NCI-H510A (cell line): ENCODE data around the gene SMG1.
"Not testable (repeated sequence)": the region's sequence is repeated elsewhere in the genome, so short reads cannot be mapped to it uniquely, and the experiment has no call there.

Source experiments
- DNase-seq: peaks from one replicate; lab custom pipeline; 2025; lab: John Stamatoyannopoulos, UW

The SMG1 gene

GRCh38 chr16:18800293-18800692, 125.9 kb downstream of the SMG1 start:
- DNase-seq, result no peak

DNA sequence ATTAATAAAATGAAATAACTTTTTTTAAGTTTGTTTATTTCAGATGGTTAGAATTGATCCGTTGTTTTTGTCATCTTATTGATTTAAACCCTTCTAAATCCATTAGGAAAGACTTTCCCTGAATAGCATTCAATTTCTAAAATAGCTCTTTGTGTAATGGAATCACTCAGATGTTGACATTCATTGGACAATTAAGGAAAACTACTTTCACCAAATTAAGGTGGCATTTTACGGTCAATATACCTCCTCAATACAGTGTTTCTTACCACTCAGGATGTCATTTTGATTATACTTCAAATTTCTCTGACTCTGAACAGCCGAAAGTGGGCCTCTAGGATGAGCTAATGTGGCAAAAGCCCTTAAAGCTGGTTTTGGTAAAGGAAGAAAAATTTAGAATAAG, 126.7 kb downstream of the SMG1 start:
- no peak for DNase-seq

GRCh38 chr16:18797746-18798145, 128.5 kb downstream of the SMG1 start:
- DNase-seq, result no peak

GRCh38 chr16:18796377-18796776, 129.8 kb downstream of the SMG1 start:
- DNase-seq, result no peak

DNA sequence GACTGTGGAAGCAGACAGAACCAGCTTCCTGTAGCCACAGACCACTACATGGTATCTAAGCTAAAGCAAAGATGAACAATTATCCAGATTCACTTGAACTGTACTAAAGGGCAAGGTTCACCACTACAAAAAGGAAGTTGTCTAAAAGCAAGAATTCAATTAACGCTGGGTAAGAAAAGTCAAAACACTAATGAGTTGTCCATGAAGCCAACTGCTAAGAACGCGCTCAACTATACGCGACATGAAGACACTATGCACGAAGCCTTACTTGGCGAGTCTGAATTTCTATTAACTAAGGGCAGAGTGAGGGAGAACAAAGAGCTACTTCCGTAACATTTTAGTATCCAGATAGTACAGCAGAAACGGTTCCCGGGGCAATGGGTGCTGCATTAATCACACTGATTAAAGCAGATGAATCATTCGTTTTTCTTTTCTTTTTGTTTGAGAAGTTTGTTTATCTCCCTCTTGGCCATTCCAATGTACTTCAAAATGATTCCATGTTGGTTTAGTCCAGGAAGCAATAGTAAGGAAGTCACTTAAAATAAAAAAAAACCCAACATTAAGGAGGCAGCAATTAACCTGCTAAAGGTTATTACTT, 133.3 kb downstream of the SMG1 start:
- no peak for DNase-seq

DNA sequence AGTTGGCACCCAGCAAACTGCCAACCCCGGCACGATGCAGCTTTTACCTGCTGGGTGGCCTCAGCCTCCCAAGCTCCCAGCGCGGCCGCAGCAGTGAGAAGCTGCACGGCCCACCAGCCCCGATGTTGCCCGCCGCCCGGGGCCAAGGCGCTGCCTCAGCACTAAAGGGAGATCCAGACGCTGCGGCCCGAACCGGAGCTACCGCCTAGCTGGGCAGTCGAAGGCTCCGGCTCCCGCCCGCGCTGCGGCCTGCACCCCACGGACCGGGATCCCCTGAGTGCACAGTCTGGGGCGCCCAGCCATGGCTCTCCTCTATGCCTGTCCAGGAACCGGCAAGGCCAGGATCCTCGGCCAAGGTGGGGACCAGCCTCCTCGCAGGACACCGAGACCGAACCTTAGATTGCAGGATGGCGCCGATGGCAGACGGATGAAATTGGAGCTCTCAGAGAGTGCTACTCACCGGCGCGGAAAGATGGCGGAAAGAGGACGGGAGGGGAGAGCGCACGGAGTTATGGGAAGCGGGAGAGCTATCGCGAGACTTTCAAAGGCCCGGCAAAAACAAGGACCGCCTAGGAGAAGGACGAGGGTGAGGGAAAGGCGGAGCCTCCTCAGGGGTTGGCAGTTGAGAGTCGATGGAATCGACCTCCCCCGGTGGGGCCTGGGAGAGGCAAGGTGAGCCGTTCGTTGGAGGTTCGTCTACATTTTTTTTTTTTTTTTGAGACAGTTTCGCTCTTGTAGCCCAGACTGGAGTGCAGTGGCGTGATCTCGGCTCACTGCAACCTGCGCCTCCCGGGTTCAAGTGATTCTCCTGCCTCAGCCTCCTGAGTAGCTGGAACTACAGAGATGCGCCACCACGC, 136.1 kb downstream of the SMG1 start, which contains the start of gene RPS15A:
Gene RPS15A, minus strand, starts transcription at position 485 of the 857 bp plus-strand sequence. CDS start 1,221 bp downstream, outside the sequence.
- peak; percentile 99 for DNase-seq

GRCh38 chr16:18789515-18789849, 136.7 kb downstream of the SMG1 start:
- no peak for DNase-seq

DNA sequence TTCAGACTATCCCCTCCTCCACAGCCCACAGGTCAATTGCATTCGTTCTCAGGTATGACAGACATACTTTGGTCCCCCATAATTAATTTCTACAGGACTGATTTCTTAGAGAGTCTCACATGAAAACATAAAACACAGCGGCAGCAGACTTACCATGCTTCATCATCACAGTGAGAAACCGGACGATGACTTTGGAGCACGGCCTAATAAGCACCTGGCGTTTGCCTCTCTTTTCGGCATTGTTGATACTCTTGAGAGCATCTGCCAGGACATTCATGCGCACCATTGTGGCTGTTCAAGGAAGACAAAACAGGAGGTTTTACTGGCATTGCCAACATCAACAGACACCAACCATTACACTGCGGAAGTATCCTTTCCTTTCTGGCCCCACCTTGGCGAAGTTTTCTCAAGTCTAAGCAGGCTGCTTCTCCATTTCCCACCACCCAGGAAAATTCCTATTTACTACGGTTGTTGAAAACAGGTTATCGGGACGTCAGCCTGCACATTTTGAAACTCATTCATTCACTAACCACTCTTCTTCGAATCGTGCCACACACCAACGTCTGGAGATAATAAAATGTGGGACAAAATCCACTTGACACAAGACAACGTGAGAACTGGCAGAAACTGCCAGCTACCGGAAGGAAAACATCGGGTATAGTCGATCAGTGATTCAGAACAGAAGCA, 137.2 kb downstream of the SMG1 start:
- no peak for DNase-seq

GRCh38 chr16:18784917-18785623, 141.1 kb downstream of the SMG1 start:
- DNase-seq, result no peak

DNA sequence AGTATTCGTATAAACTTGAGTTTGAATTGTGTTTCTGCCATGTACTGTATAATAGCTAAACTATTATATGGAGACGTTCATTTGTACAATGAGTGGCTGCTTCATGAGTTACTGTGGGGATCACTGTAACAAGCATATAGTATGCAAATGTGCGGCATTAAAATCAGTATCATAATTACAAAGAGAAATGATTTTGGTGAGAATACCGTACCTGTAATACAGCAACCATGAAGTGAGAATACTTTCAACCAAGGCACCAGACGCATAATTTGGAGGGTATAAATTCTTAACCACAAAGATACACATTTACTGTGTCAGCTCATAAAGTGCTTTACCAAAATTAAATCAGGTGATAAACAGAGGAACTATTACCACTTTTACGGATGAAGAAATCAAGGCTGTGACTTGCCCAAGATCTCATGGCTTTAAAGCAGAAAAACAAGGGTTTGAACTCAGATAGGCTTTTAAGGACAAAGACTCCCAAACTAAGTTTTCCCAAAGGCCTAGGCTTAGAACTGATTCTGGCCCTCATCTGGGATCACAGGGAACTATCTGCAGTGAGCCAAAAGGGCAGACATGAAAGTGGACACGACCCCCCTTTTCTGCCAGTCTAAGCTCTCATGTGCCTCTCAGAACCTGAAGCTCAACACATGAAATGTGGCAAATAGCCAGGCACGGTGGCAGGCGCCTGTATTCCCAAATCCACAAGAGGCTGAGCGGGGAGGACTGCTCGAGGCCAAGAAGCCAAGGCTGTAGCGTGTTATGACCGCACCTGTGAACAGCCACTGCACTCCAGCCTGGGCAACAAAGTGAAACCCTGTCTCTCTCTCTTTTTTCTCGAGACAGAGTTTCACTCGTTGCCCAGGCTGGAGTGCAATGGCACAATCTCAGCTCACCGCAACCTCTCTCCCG, 142.5 kb downstream of the SMG1 start:
- no peak for DNase-seq

GRCh38 chr16:18782697-18783429, 143.3 kb downstream of the SMG1 start:
- DNase-seq, result no peak

DNA sequence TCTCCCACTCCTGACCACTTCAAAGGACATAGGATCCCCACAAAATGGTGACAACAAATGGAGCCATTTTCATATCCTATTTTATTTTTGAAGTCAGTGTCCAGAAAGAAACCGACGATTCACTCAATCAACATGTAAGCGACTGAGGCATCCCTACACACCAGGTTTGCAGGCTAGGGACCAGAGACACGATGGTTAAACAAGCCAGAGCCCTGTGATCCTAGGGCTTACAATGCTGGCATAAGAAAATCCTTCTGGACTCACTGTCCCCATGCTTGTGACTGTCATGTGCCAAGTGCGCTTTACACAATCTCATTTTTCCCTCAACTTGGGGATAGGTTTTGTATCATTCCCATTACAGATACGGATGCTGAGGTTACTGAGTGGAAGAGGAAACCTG, 145.0 kb downstream of the SMG1 start:
- DNase-seq, result not testable (repeated sequence)

DNA sequence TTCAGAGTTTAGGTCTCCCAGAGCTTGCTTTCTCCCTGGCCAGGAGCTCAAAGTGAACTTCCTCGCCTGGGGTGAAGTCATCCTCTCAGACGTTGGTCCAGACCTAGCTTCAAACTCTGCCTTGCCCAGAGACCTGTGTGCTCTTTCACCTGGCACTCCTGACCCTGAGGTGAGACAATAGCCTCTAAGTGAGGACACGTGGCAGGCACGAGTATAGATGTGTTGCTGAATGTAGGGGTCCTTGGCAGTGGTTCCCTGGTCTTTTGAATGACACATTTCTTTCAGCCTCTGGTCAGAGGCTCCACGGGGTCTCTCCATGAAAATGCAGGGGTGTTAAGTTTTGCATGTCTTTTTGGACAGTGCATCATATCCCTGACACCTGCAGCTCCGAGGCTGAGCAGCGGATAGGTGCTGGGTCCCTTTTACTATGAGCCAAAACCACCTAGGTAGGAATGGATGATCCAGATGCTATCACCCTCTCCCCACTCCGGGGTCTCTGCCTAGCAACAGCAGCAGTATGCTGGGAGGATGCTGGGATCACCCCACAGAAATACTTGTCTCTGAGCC, 145.7 kb downstream of the SMG1 start:
- not testable (repeated sequence) for DNase-seq

GRCh38 chr16:18777664-18778063, 148.5 kb downstream of the SMG1 start:
- not testable (repeated sequence) for DNase-seq

DNA sequence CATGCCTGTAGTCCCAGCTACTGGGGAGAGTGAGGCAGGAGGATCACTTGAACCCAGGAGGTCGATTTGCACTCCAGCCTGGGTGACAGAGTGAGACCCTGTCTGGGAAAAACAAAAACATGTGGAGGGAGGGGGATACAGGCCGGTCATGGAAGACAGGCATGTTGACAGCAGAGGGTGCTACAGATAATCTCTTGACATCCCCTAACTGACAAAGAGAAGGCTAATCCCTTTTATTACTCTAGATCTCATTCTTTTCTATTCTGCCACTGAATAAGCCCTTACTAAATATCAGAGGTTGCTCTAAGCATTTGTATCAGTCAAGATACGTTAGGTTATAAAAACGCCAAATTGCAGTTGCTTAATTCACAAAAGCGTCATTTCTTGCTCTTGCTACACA, 149.9 kb downstream of the SMG1 start:
- DNase-seq, result not testable (repeated sequence)

GRCh38 chr16:18774651-18775050, 151.6 kb downstream of the SMG1 start:
- DNase-seq, result not testable (repeated sequence)

GRCh38 chr16:18772171-18772570, 154.0 kb downstream of the SMG1 start:
- DNase-seq, result not testable (repeated sequence)

DNA sequence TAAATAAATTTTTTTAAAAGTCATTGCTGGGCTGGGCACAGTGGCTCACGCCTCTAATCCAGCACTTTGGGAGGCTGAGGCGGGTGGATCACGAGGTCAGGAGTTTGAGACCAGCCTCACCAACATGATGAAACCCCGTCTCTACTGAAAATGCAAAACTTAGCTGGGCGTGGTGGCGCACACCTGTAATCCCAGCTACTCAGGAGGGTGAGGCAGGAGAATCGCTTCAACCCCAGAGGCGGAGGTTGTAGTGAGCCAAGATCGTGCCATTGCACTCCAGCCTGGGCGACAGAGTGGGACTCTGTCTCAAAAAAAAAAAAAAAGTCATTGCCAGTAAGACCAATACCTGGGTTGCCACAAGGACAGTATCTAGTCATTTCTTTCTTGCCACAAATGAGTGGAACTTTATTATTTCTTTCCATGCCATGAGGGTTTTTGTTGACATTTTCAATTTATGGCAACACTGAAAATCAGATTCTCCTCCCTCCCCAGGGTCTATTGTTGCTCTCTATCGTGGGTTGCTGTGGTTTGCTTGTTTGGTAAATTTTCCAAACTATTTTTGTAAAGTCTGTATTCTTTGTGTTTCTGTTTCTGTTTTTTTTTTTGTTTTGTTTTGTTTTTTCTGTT, 155.8 kb downstream of the SMG1 start:
- DNase-seq, result not testable (repeated sequence)

DNA sequence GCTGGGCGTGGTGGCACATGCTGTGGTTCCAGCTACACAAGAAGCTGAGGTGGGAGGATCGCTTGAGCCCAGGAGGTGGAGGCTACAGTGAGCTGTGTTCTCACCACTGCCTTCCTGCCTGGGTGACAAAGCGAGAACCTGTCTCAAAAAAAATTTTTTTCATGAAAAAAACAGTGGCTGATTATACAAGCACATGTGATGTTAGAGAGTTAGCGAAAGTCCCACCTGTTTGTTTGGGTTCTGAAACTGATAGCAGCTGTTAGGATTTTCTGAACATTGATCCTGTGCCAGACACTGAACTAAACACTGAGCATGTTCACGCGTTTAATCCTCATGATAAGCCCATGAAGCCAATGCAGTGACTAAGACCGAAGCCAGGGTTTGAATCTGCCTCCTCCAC, 159.0 kb downstream of the SMG1 start:
- not testable (repeated sequence) for DNase-seq

GRCh38 chr16:18762713-18763112, 163.5 kb downstream of the SMG1 start:
- DNase-seq, result not testable (repeated sequence)
